ENCODE results near the gene MC1R. TPM values are rescaled to one million over a fixed set of nuclear protein-coding genes. Genes with fewer than 3 reads are reported as not detected.

Gene MC1R
- total and polyA plus RNA-seq, 10 of the 15 experiments (the other 5 are each of a cell fraction or from before 2014, with no cell fraction given), result 0.06 to 2.3 (median 0.45) TPM

DNA sequence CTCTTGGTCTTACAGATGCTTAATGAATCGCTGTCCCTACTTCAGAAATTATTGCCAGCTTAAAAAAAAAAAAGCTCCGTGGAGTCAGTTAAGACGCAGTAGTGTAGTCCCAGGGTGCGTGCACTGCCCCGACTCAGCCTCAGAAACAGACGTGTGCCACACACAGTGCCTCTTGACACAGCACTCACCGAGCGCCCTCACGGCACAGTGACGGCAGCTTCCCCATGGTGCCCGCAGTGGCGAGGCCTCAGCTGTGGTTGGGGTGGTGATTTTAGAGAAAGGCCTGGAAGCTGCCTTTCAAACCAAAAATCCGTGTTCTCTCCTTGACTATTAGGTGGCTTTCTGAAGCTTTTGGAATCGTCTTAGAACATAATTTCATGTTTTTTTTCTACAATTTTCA is 31.4 kb upstream of the MC1R start:
- Histone ChIP-seq H3K36me3 (ENCODE audit: control insufficient read depth in 2 of 2, insufficient read depth in 2 of 2, low read length in 1 of 2) (peaks cover 37 to 43% of the 10 kb centered on the region in 2 experiments), H3K4me2 (ENCODE audit: control insufficient read depth, insufficient read depth) (no peak overlapping the region), H4K20me1 (ENCODE audit: control insufficient read depth, insufficient read depth) (peaks cover 5% of the 10 kb centered on the region; the same call in 1 of the 2 replicates), H3K27ac (ENCODE audit: control insufficient read depth, insufficient read depth) (no peak overlapping the region), H3K4me1 (ENCODE audit: control insufficient read depth, insufficient read depth, low read length) (no peaks in the 10 kb centered on the region), H2AFZ (ENCODE audit: control insufficient read depth, low read depth, low read length) (no peak overlapping the region), H3K9me3 (replicated peaks; ENCODE audit: control insufficient read depth, insufficient read depth, low read length) (no peaks in the 10 kb centered on the region), H3K27me3 (replicated peaks in 1 of 2; ENCODE audit: control insufficient read depth in 2 of 2, insufficient read depth in 2 of 2, low read length in 1 of 2) (no peaks in the 10 kb centered on the region), H3K9ac (ENCODE audit: control insufficient read depth, insufficient read depth, low read length) (no peak overlapping the region), H3K4me3 (no peak overlapping the region), H3K79me2 (ENCODE audit: control insufficient read depth, insufficient read depth, low read length) (no peaks in the 10 kb centered on the region)
- in situ Hi-C loops (cut with MboI), result no loop called here
- no TSS peak for BruUV-seq (replicated peaks)
- DNase-seq (ENCODE audit: low read depth, low spot score), result no peak
- TF ChIP-seq ATF7 (IDR thresholded peaks at IDR 0.05; ENCODE audit: low read depth) (no peak), MTA3 (IDR thresholded peaks at IDR 0.05; ENCODE audit: borderline replicate concordance, low read length) (no peak), RBBP5 (conservative IDR thresholded peaks at IDR 0.05) (no peak), POLR2A (IDR thresholded peaks at IDR 0.05; ENCODE audit: low read depth, low read length) (0 out of 2 replicates have a peak, but pooled peaks have one; percentile 19), MYB (IDR thresholded peaks at IDR 0.05; ENCODE audit: borderline replicate concordance, low read depth, low read length) (no peak), SIN3A (IDR thresholded peaks at IDR 0.05; ENCODE audit: low read depth, low read length) (no peak), KDM1A (IDR thresholded peaks at IDR 0.05; ENCODE audit: borderline replicate concordance) (no peak)
- TF ChIP-seq, protein P1, sequence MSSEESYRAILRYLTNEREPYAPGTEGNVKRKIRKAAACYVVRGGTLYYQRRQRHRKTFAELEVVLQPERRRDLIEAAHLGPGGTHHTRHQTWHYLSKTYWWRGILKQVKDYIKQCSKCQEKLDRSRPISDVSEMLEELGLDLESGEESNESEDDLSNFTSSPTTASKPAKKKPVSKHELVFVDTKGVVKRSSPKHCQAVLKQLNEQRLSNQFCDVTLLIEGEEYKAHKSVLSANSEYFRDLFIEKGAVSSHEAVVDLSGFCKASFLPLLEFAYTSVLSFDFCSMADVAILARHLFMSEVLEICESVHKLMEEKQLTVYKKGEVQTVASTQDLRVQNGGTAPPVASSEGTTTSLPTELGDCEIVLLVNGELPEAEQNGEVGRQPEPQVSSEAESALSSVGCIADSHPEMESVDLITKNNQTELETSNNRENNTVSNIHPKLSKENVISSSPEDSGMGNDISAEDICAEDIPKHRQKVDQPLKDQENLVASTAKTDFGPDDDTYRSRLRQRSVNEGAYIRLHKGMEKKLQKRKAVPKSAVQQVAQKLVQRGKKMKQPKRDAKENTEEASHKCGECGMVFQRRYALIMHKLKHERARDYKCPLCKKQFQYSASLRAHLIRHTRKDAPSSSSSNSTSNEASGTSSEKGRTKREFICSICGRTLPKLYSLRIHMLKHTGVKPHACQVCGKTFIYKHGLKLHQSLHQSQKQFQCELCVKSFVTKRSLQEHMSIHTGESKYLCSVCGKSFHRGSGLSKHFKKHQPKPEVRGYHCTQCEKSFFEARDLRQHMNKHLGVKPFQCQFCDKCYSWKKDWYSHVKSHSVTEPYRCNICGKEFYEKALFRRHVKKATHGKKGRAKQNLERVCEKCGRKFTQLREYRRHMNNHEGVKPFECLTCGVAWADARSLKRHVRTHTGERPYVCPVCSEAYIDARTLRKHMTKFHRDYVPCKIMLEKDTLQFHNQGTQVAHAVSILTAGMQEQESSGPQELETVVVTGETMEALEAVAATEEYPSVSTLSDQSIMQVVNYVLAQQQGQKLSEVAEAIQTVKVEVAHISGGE (CRISPR knock-in tag; IDR thresholded peaks at IDR 0.05), result no peak
- POLR2A ChIA-PET, result no interaction called here
- CTCF ChIA-PET, result no interaction called here
- ATAC-seq, result no peak
- 98% methylated on average over 14 of the region's 14 CpGs for WGBS (ENCODE audit: insufficient coverage, insufficient replicate concordance, low lambda C conversion rate, missing lambda C conversion rate)
- intact Hi-C loops (cut with micrococcal nuclease; ENCODE audit: unreplicated experiment), result no loop called here
- SMC1A ChIA-PET (ENCODE audit: uncharacterized antibody, unreplicated experiment), result interaction anchor here (0.5 kb wide), 1 partner anchor 30 kb away, joined by 3 read pairs; no protein-coding TSS in a partner anchor
- no peak for FAIRE-seq
- RAD21 ChIA-PET (ENCODE audit: unreplicated experiment), result no interaction called here
